LNCaP clone FGC (cell line): Measurements from ENCODE around the gene NDUFS7.

Experiments used
- DNase-seq: peaks from one replicate; pipeline ENCODE4 v3.0.0-alpha.2; 2011; ENCODE audit warnings: low read depth
- H3K4me3 ChIP-seq: 2 replicates; pipeline ENCODE4 v1.5.1; 2011; ENCODE audit warnings: mild to moderate bottlenecking, low read depth, low read length, control low read depth
- CTCF ChIP-seq: IDR thresholded peaks from 2 replicates; pipeline ENCODE4 v1.5.1; 2012; ENCODE audit warnings: mild to moderate bottlenecking; ENCODE audit not compliant: control insufficient read depth, insufficient read depth; ENCODE audit errors: extremely low read depth

Gene NDUFS7

GRCh38 chr19:1351381-1351851 is 32.3 kb upstream of the NDUFS7 start:
- H3K4me3 ChIP-seq = no peak overlapping the region
- no peak for TF ChIP-seq CTCF
- DNase-seq = no peak

- no peak overlapping the region for H3K4me3 ChIP-seq
- no peak for DNase-seq
- no peak for TF ChIP-seq CTCF
Observed at GRCh38 chr19:1353144-1353543, 30.6 kb upstream of the NDUFS7 start.

- H3K4me3 ChIP-seq = peak overlapping the region; percentile 85
- TF ChIP-seq CTCF = no peak
- DNase-seq = no peak
Observed at GRCh38 chr19:1354970-1355567, 28.6 kb upstream of the NDUFS7 start.

GRCh38 chr19:1355568-1356507 is 27.9 kb upstream of the NDUFS7 start:
- DNase-seq = peak; percentile 49

GRCh38 chr19:1356508-1356865 is 27.2 kb upstream of the NDUFS7 start:
- DNase-seq = peak; percentile 36
- H3K4me3 ChIP-seq = peak overlapping the region; percentile 85
- TF ChIP-seq CTCF = no peak

More at GRCh38 chr19:1355568-1356507, 27.9 kb upstream of the NDUFS7 start:
- peak overlapping the region; percentile 85 for H3K4me3 ChIP-seq
- TF ChIP-seq CTCF = no peak

GRCh38 chr19:1357531-1358109 is 26.1 kb upstream of the NDUFS7 start:
- no peak for TF ChIP-seq CTCF
- H3K4me3 ChIP-seq = no peak overlapping the region
- no peak for DNase-seq
